OCI-LY7 (cell line): Measurements from ENCODE around the gene NVL. TPM values are rescaled to one million over a fixed set of nuclear protein-coding genes. Genes with fewer than 3 reads are reported as not detected.

Source experiments
- BruUV-seq: library from RNA; stranded (reverse); fragments of 400-500 nt; replicated peaks from 2 replicates; lab custom pipeline; 2021; lab: Mats Ljungman, UMichigan
- CTCF ChIA-PET: fragments of 300-600 bp; sonication (Branson Sonifier 250); formaldehyde crosslinking; loops from one replicate; lab custom pipeline; 2022; ENCODE audit warnings: antibody characterized with exemption; ENCODE audit not compliant: unreplicated experiment; lab: Charles Lee
- POLR2A ChIA-PET: fragments of 300-600 bp; sonication (Branson Sonifier 250); formaldehyde crosslinking; loops from one replicate; lab custom pipeline; 2022; ENCODE audit warnings: antibody characterized with exemption; lab: Charles Lee
- DNase-seq: peaks from one replicate; pipeline ENCODE4 v3.0.0-alpha.2; 2015; ENCODE audit warnings: low spot score
- H2AFZ ChIP-seq: fragments of 200-600 bp; sonication (generic), shearing (Covaris generic); 2 replicates; pipeline ENCODE4 v1.6.1; 2014; ENCODE audit warnings: mild to moderate bottlenecking, antibody characterized with exemption, low read length, moderate library complexity
- H3K27ac ChIP-seq: fragments of 200-600 bp; sonication (generic); 2 replicates; pipeline ENCODE4 v1.5.1; 2014; ENCODE audit warnings: mixed run types, low read depth, mild to moderate bottlenecking, moderate library complexity, low read length, inconsistent platforms; ENCODE audit not compliant: poor library complexity, severe bottlenecking
- H3K36me3 ChIP-seq: fragments of 200-600 bp; sonication (generic); 2 replicates; pipeline ENCODE4 v1.6.1; 2014; ENCODE audit warnings: mild to moderate bottlenecking, antibody characterized with exemption, low read length, moderate library complexity, mixed read lengths; ENCODE audit not compliant: insufficient read depth
- H3K4me1 ChIP-seq: fragments of 200-600 bp; sonication (generic); 2 replicates; pipeline ENCODE4 v1.5.1; 2014; ENCODE audit warnings: mild to moderate bottlenecking, low read length; ENCODE audit not compliant: insufficient read depth, poor library complexity, severe bottlenecking
- H3K4me2 ChIP-seq: fragments of 200-600 bp; sonication (generic); 2 replicates; pipeline ENCODE4 v1.6.1; 2014; ENCODE audit warnings: mild to moderate bottlenecking, low read length
- H3K4me3 ChIP-seq: fragments of 200-600 bp; sonication (generic); 2 replicates; pipeline ENCODE4 v1.5.1; 2014; ENCODE audit warnings: mild to moderate bottlenecking, low read depth, low read length; ENCODE audit not compliant: poor library complexity, severe bottlenecking
- H3K79me2 ChIP-seq: fragments of 200-600 bp; sonication (generic); 2 replicates; pipeline ENCODE4 v1.6.1; 2016; ENCODE audit warnings: low read depth, mild to moderate bottlenecking, low read length, moderate library complexity, mixed read lengths; ENCODE audit not compliant: insufficient read depth
- H3K9me2 ChIP-seq: fragments of 200-600 bp; sonication (generic); 2 replicates; pipeline ENCODE4 v1.6.1; 2016; ENCODE audit warnings: mild to moderate bottlenecking, low read length, mixed read lengths; ENCODE audit not compliant: insufficient read depth
- H3K9me3 ChIP-seq: fragments of 200-600 bp; sonication (generic); 2 replicates; pipeline ENCODE4 v1.6.1; 2014; ENCODE audit warnings: mild to moderate bottlenecking, mixed run types, low read length, mixed read lengths
- H4K20me1 ChIP-seq: fragments of 200-600 bp; sonication (generic); 2 replicates; pipeline ENCODE4 v1.6.1; 2014; ENCODE audit warnings: mild to moderate bottlenecking, antibody characterized with exemption, low read length, moderate library complexity, mixed read lengths; ENCODE audit not compliant: insufficient read depth
- EZH2phosphoT487 ChIP-seq: fragments of 200-600 bp; sonication (generic); IDR thresholded peaks from 2 replicates; pipeline ENCODE4 v1.6.1; 2018; ENCODE audit warnings: low read depth, borderline replicate concordance, mild to moderate bottlenecking, mixed run types, antibody characterized with exemption, low read length, moderate library complexity, mixed read lengths
- intact Hi-C: fragments of 100-400 bp; cut with micrococcal nuclease; formaldehyde crosslinking; loops from one replicate; pipeline ENCODE4 v1.10.0; 2022; ENCODE audit not compliant: unreplicated experiment
- total RNA-seq, 2 experiments: library from RNA; depleted of rRNA in 1 of 2; stranded (reverse); fragments of >200 nt in 1 of 2; shearing (Covaris generic) in 1 of 2; gene quantifications; 2 replicates each; pipeline ENCODE4 v1.2.3, GENCODE V29; 2014 to 2022
- TF ChIP-seq, protein P1 (sequence below): fragments of 200-600 bp; sonication (generic); conservative IDR thresholded peaks from 2 replicates; pipeline ENCODE4 v1.5.1; 2014; ENCODE audit warnings: mild to moderate bottlenecking, antibody characterized with exemption, low read length, moderate library complexity, mixed read lengths

Gene NVL
- total RNA-seq, 2 experiments from 2014 or later: 31.6 to 43.0 TPM

DNA sequence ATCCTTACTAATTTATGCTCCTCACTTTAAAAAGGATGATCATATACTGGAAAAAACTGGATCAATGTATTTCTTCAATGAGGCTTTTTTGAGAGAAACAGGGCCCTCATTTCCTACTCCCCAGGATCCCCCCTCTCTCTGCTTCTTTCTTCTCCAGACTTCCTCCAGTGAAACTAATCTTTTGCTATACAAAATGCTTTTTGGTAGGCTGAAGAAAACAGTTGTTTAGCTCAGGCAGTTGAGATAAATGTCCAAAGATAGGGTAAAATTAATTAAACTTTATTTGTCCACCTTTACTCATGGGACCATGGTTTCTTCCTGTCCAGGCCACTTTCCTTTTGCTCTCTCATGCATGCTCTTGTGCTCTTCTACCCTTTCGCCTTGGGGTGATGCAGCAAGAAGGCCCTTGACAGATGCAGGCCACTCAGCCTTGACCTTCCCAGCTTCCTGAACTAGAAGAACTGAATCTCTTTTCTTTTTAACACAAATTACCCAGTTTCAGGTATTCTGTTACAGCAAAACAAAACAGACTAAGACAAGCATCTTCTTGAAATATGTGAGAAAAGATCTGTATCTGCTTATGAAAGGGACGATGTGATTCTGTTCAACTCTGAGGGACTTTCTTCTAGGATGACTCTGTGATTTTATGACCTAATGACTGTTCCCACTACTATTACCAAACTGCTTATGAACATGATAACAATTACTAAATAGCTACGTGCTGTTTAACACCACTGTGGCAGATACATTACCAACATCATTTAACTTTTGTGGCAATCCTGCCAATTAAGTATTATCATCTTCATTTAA lies 63.7 kb downstream of the NVL start:
- H3K9me3 ChIP-seq: no peaks in the 10 kb centered on the region
- no peak overlapping the region for H3K4me2 ChIP-seq
- H3K27ac ChIP-seq: peak overlapping the region; percentile 4
- intact Hi-C loops: loop anchor here (5.0 kb wide), 1 partner anchor 84 kb away; the partner anchor contains the start of gene DEGS1
- no peak overlapping the region for H2AFZ ChIP-seq
- BruUV-seq: TSS peak; percentile 17
- ChIA-PET POLR2A (interaction anchor here (0.5 to 2.3 kb wide), 3 partner anchors 14 to 43 kb away, joined by 3 to 6 read pairs (median 6); no protein-coding TSS in a partner anchor), CTCF (no interaction called here)
- H3K36me3 ChIP-seq: peaks cover 58% of the 10 kb centered on the region
- peak; percentile 51 for DNase-seq
- H3K4me1 ChIP-seq: peaks cover 14% of the 10 kb centered on the region
- no peak overlapping the region for H3K4me3 ChIP-seq
- H3K79me2 ChIP-seq: no peaks in the 10 kb centered on the region
- H4K20me1 ChIP-seq: no peaks in the 10 kb centered on the region
- TF ChIP-seq, protein P1, sequence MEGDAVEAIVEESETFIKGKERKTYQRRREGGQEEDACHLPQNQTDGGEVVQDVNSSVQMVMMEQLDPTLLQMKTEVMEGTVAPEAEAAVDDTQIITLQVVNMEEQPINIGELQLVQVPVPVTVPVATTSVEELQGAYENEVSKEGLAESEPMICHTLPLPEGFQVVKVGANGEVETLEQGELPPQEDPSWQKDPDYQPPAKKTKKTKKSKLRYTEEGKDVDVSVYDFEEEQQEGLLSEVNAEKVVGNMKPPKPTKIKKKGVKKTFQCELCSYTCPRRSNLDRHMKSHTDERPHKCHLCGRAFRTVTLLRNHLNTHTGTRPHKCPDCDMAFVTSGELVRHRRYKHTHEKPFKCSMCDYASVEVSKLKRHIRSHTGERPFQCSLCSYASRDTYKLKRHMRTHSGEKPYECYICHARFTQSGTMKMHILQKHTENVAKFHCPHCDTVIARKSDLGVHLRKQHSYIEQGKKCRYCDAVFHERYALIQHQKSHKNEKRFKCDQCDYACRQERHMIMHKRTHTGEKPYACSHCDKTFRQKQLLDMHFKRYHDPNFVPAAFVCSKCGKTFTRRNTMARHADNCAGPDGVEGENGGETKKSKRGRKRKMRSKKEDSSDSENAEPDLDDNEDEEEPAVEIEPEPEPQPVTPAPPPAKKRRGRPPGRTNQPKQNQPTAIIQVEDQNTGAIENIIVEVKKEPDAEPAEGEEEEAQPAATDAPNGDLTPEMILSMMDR: no peak
- no peak for TF ChIP-seq EZH2phosphoT487
- no peaks in the 10 kb centered on the region for H3K9me2 ChIP-seq

DNA sequence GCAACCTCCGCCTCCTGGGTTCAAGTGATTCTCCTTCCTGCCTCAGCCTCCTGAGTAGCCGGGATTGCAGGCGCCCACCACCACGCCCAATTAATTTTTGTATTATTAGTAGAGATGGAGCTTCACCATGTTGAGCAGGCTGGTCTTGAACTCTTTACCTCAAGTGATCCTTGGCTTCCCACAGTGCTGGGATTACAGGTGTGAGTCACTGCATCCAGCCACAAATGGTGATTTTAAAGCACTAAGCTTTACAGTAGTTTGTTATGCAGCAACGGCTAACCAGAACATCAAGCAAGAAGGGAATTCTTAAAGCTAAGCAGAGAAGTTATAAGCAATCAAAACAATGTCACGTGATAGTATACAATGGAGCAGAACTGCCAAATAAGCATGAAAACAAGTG lies 65.7 kb downstream of the NVL start:
- no peaks in the 10 kb centered on the region for H3K79me2 ChIP-seq
- H4K20me1 ChIP-seq: no peaks in the 10 kb centered on the region
- no peaks in the 10 kb centered on the region for H3K9me2 ChIP-seq
- no peaks in the 10 kb centered on the region for H3K9me3 ChIP-seq
- H3K4me3 ChIP-seq: no peak overlapping the region
- CTCF ChIA-PET: no interaction called here
- H2AFZ ChIP-seq: no peak overlapping the region
- H3K4me2 ChIP-seq: no peak overlapping the region
- intact Hi-C loops: no loop called here
- peaks cover 40% of the 10 kb centered on the region for H3K36me3 ChIP-seq
- POLR2A ChIA-PET: interaction anchor here (0.7 to 1.0 kb wide), 5 partner anchors 21 to 120 kb away, joined by 3 to 7 read pairs (median 4); no protein-coding TSS in a partner anchor
- TF ChIP-seq, protein P1: no peak
- TF ChIP-seq EZH2phosphoT487: no peak
- H3K27ac ChIP-seq: no peak overlapping the region
- no TSS peak for BruUV-seq
- H3K4me1 ChIP-seq: peaks cover 14% of the 10 kb centered on the region
- DNase-seq: no peak
